HG03432 (cell line): ENCODE measurements around the gene SPATA45.

ENCODE experiments used
- ATAC-seq: cut with Tn5 transposase; IDR thresholded peaks from one replicate; pipeline ENCODE4 v1.9.1; 2021; ENCODE audit warnings: mild to moderate bottlenecking, moderate library complexity; ENCODE audit not compliant: unreplicated experiment

Gene SPATA45

GRCh38 chr1:212782422-212783154 lies 64.9 kb downstream of the SPATA45 start:
- ATAC-seq: no peak

- ATAC-seq: no peak
Measured at GRCh38 chr1:212781225-212781624, 66.2 kb downstream of the SPATA45 start.

GRCh38 chr1:212780759-212781158 lies 66.7 kb downstream of the SPATA45 start:
- no peak for ATAC-seq
